Prostate gland (tissue), 2 donors: ENCODE results near the gene STAT4.

Experiments
- CTCF ChIP-seq, 4 experiments: fragments of 200-600 bp in 2 of 4; fragments of 450-650 bp in 2 of 4; sonication (generic) in 2 of 4; IDR thresholded peaks; 1 replicate in 3 of 4; 2 replicates in 1 of 4; pipeline ENCODE4 v1.5.1; 2016 to 2019; ENCODE audit warnings: antibody characterized with exemption in 4 of 4, mild to moderate bottlenecking in 2 of 4, moderate library complexity in 2 of 4
- POLR2A ChIP-seq: fragments of 450-650 bp; IDR thresholded peaks from one replicate; pipeline ENCODE4 v1.6.1; 2016; ENCODE audit warnings: antibody characterized with exemption, mild to moderate bottlenecking
- POLR2AphosphoS5 ChIP-seq: sonication (generic); formaldehyde crosslinking; IDR thresholded peaks from one replicate; pipeline ENCODE4 v1.6.1; 2017; ENCODE audit warnings: antibody characterized with exemption

- TF ChIP-seq CTCF (IDR thresholded peaks at IDR 0.05) (no peak), POLR2AphosphoS5 (no peak), POLR2A (no peak)
Measured at GRCh38 chr2:191064590-191064989, 86.2 kb downstream of the STAT4 start.
